H1 (cell line): ENCODE data around the gene METTL22. TPM values are rescaled to one million over a fixed set of nuclear protein-coding genes. Genes with fewer than 3 reads are reported as not detected.

Experiments
- CTCF ChIA-PET: fragments of 300-600 bp; sonication (Branson Sonifier 250); formaldehyde crosslinking; loops from one replicate; lab custom pipeline; 2021; ENCODE audit not compliant: partially characterized antibody; lab: Charles Lee
- POLR2A ChIA-PET: fragments of 300-600 bp; sonication (Branson Sonifier 250); formaldehyde crosslinking; loops from one replicate; lab custom pipeline; 2021; ENCODE audit warnings: inconsistent platforms; ENCODE audit not compliant: partially characterized antibody; lab: Charles Lee
- DNase-seq, 2 experiments: peaks; one replicate each; pipeline versions ENCODE4 v3.0.0 to v3.0.0-alpha.2; 2010 to 2022; ENCODE audit warnings: low spot score in 2 of 2, low read depth in 1 of 2, mixed read lengths in 1 of 2
- FAIRE-seq: peaks from 2 replicates; lab custom pipeline; 2011; peaks lifted over from hg19 to GRCh38; lab: Jason Lieb, UNC
- H2AFZ ChIP-seq: 2 replicates; pipeline ENCODE4 v1.8.1; 2012; ENCODE audit warnings: low read length, inconsistent platforms
- H2AK5ac ChIP-seq: 2 replicates; pipeline ENCODE4 v1.6.1; 2013; ENCODE audit warnings: low read depth, low read length
- H2BK120ac ChIP-seq: replicated peaks from 2 replicates; pipeline ENCODE3; 2013; ENCODE audit warnings: low read depth, low read length, inconsistent platforms
- H2BK12ac ChIP-seq: 2 replicates; pipeline ENCODE4 v1.6.1; 2013; ENCODE audit warnings: low read depth, low read length
- H2BK15ac ChIP-seq: 2 replicates; pipeline ENCODE4 v1.6.1; 2013; ENCODE audit warnings: low read length
- H2BK20ac ChIP-seq: 2 replicates; pipeline ENCODE4 v1.6.1; 2013; ENCODE audit warnings: low read length
- H2BK5ac ChIP-seq: 2 replicates; pipeline ENCODE4 v1.6.1; 2013; ENCODE audit warnings: low read depth, low read length
- H3K14ac ChIP-seq: 2 replicates; pipeline ENCODE4 v1.6.1; 2013; ENCODE audit warnings: inconsistent platforms; ENCODE audit not compliant: insufficient read length
- H3K18ac ChIP-seq: 2 replicates; pipeline ENCODE4 v1.6.1; 2013; ENCODE audit warnings: low read length; ENCODE audit errors: extremely low read depth
- H3K23ac ChIP-seq: 2 replicates; pipeline ENCODE4 v1.6.1; 2013; ENCODE audit warnings: inconsistent platforms; ENCODE audit not compliant: insufficient read length
- H3K23me2 ChIP-seq: 2 replicates; pipeline ENCODE4 v1.6.1; 2013; ENCODE audit warnings: low read depth, low read length
- H3K27ac ChIP-seq: 2 replicates; pipeline ENCODE4 v1.6.1; 2011; ENCODE audit warnings: low read depth, low read length, inconsistent platforms
- H3K27me3 ChIP-seq, 4 experiments: replicated peaks in 1 of 4; 1 replicate in 1 of 4; 2 replicates in 3 of 4; pipeline versions ENCODE4 v1.6.1 to v1.8.1; 2011 to 2013; ENCODE audit warnings: low read length in 3 of 4, mild to moderate bottlenecking in 3 of 4, inconsistent platforms in 2 of 4, mixed read lengths in 2 of 4, moderate library complexity in 1 of 4; ENCODE audit not compliant: control insufficient read depth in 3 of 4, insufficient read depth in 3 of 4; ENCODE audit errors: extremely low read depth in 1 of 4
- H3K36me3 ChIP-seq, 4 experiments: 2 replicates each; pipeline versions ENCODE4 v1.6.1 to v1.8.1; 2011 to 2013; ENCODE audit warnings: mild to moderate bottlenecking in 4 of 4, low read length in 3 of 4, moderate library complexity in 2 of 4, control low read depth in 1 of 4, inconsistent platforms in 1 of 4; ENCODE audit not compliant: insufficient read depth in 4 of 4, control insufficient read depth in 2 of 4
- H3K4ac ChIP-seq: replicated peaks from 2 replicates; pipeline ENCODE3; 2013; ENCODE audit warnings: low read length, low read depth, mixed read lengths, inconsistent platforms; ENCODE audit not compliant: insufficient read length
- H3K4me1 ChIP-seq, 4 experiments: replicated peaks in 1 of 4; 1 replicate in 1 of 4; 2 replicates in 3 of 4; pipeline versions ENCODE4 v1.6.1 to v1.8.1; 2011 to 2013; ENCODE audit warnings: low read length in 3 of 4, inconsistent platforms in 2 of 4, mixed read lengths in 1 of 4; ENCODE audit not compliant: insufficient read depth in 4 of 4, control insufficient read depth in 3 of 4
- H3K4me2 ChIP-seq, 2 experiments: 2 replicates each; pipeline versions ENCODE4 v1.6.1 to v1.8.1; 2011 to 2013; ENCODE audit warnings: low read depth in 2 of 2, low read length in 2 of 2, control low read depth in 1 of 2, inconsistent platforms in 1 of 2, mild to moderate bottlenecking in 1 of 2; ENCODE audit not compliant: insufficient read depth in 1 of 2
- H3K4me3 ChIP-seq, 4 experiments: fragments of 200-600, 300-600 bp in 1 of 4; sonication (generic), shearing (Covaris generic), sonication (Bioruptor Twin) in 1 of 4; 2 replicates each; pipeline versions ENCODE4 v1.5.1 to v1.8.1; 2011 to 2016; ENCODE audit warnings: low read length in 4 of 4, low read depth in 3 of 4, control low read depth in 2 of 4, inconsistent platforms in 2 of 4, mild to moderate bottlenecking in 2 of 4, mixed read lengths in 1 of 4, moderate library complexity in 1 of 4; ENCODE audit not compliant: insufficient read depth in 2 of 4; ENCODE audit errors: extremely low read depth in 1 of 4
- H3K56ac ChIP-seq: replicated peaks from 2 replicates; pipeline ENCODE3; 2013; ENCODE audit warnings: low read depth, mild to moderate bottlenecking, mixed read lengths, low read length, inconsistent platforms; ENCODE audit not compliant: insufficient read length
- H3K79me1 ChIP-seq: 2 replicates; pipeline ENCODE4 v1.6.1; 2013; ENCODE audit warnings: low read depth, low read length, control low read depth
- H3K79me2 ChIP-seq, 2 experiments: 2 replicates each; pipeline versions ENCODE4 v1.6.1 to v1.8.1; 2012 to 2013; ENCODE audit warnings: low read length in 2 of 2, mild to moderate bottlenecking in 2 of 2, inconsistent platforms in 1 of 2; ENCODE audit not compliant: insufficient read depth in 2 of 2, control insufficient read depth in 1 of 2
- H3K9ac ChIP-seq, 4 experiments: replicated peaks in 1 of 4; 1 replicate in 1 of 4; 2 replicates in 3 of 4; pipeline versions ENCODE4 v1.6.1 to v1.8.1; 2011 to 2013; ENCODE audit warnings: low read depth in 3 of 4, low read length in 3 of 4, control low read depth in 2 of 4, mild to moderate bottlenecking in 2 of 4, moderate library complexity in 2 of 4, inconsistent platforms in 1 of 4; ENCODE audit errors: extremely low read depth in 1 of 4
- H3K9me3 ChIP-seq, 2 experiments: 2 replicates each; pipeline versions ENCODE4 v1.6.1 to v1.8.1; 2012 to 2013; ENCODE audit warnings: mild to moderate bottlenecking in 2 of 2, moderate library complexity in 2 of 2, control low read depth in 1 of 2, inconsistent platforms in 1 of 2, low read depth in 1 of 2, low read length in 1 of 2, mixed read lengths in 1 of 2; ENCODE audit not compliant: insufficient read depth in 2 of 2
- H4K20me1 ChIP-seq, 2 experiments: replicated peaks in 1 of 2; 2 replicates each; pipeline versions ENCODE3 to v1.8.1; 2011 to 2013; ENCODE audit warnings: inconsistent platforms in 2 of 2, low read length in 2 of 2, mild to moderate bottlenecking in 1 of 2; ENCODE audit not compliant: insufficient read depth in 2 of 2, control insufficient read depth in 1 of 2
- H4K5ac ChIP-seq: 2 replicates; pipeline ENCODE4 v1.6.1; 2013; ENCODE audit warnings: low read length, low read depth, mixed read lengths, inconsistent platforms; ENCODE audit not compliant: insufficient read length
- H4K8ac ChIP-seq: 2 replicates; pipeline ENCODE4 v1.8.0; 2013; ENCODE audit warnings: mild to moderate bottlenecking, moderate library complexity, low read length, inconsistent platforms; ENCODE audit not compliant: insufficient read depth; ENCODE audit errors: extremely low read depth
- H4K91ac ChIP-seq: replicated peaks from 2 replicates; pipeline ENCODE3; 2013; ENCODE audit warnings: low read length, mixed read lengths, inconsistent platforms; ENCODE audit not compliant: insufficient read length
- BACH1 ChIP-seq: IDR thresholded peaks from 2 replicates; pipeline ENCODE4 v1.6.1; 2012; ENCODE audit warnings: low read length, improper control_type of control experiment
- BCL11A ChIP-seq, 2 experiments: IDR thresholded peaks; one replicate each; pipeline ENCODE4 v1.6.1; 2011; ENCODE audit warnings: low read depth in 2 of 2, low read length in 2 of 2, mild to moderate bottlenecking in 2 of 2
- CEBPB ChIP-seq: IDR thresholded peaks from 2 replicates; pipeline ENCODE4 v1.6.1; 2012; ENCODE audit warnings: low read depth, low read length
- CREB1 ChIP-seq: IDR thresholded peaks from 2 replicates; pipeline ENCODE4 v1.6.1; 2012; ENCODE audit warnings: inconsistent platforms
- EGR1 ChIP-seq: IDR thresholded peaks from 2 replicates; pipeline ENCODE4 v1.6.1; 2011; ENCODE audit warnings: low read depth, low read length, borderline replicate concordance
- GTF2F1 ChIP-seq: IDR thresholded peaks from 2 replicates; pipeline ENCODE4 v1.6.1; 2012; ENCODE audit warnings: low read depth, low read length, improper control_type of control experiment, borderline replicate concordance
- JUND ChIP-seq: IDR thresholded peaks from 2 replicates; pipeline ENCODE4 v1.6.1; 2011; ENCODE audit warnings: mild to moderate bottlenecking, improper control_type of control experiment, low read length
- KDM1A ChIP-seq: fragments of 200-600, 300-600 bp; sonication (generic); IDR thresholded peaks from 2 replicates; pipeline ENCODE4 v1.7.1; 2016; ENCODE audit warnings: mild to moderate bottlenecking, low read length, borderline replicate concordance
- POLR2AphosphoS5 ChIP-seq: IDR thresholded peaks from 2 replicates; pipeline ENCODE4 v1.6.1; 2011; ENCODE audit warnings: low read depth, low read length
- RBBP5 ChIP-seq: IDR thresholded peaks from 2 replicates; pipeline ENCODE4 v1.7.1; 2012; ENCODE audit warnings: low read depth, mild to moderate bottlenecking, inconsistent platforms, low read length, moderate library complexity, borderline replicate concordance
- RXRA ChIP-seq: IDR thresholded peaks from 2 replicates; pipeline ENCODE4 v1.6.1; 2011; ENCODE audit warnings: low read depth, mild to moderate bottlenecking, low read length, moderate library complexity; ENCODE audit not compliant: insufficient read depth
- SP4 ChIP-seq: IDR thresholded peaks from 2 replicates; pipeline ENCODE4 v1.6.1; 2012; ENCODE audit warnings: low read length, inconsistent platforms
- SUZ12 ChIP-seq: fragments of 200-600 bp; sonication (generic); IDR thresholded peaks from 2 replicates; pipeline ENCODE4 v1.6.1; 2012; ENCODE audit warnings: mild to moderate bottlenecking, inconsistent platforms, low read length, moderate library complexity, mixed read lengths
- TAF1 ChIP-seq: IDR thresholded peaks from 2 replicates; pipeline ENCODE4 v1.6.1; 2011; ENCODE audit warnings: mild to moderate bottlenecking, low read depth, low read length
- WGBS, 2 experiments: shearing (Covaris generic) in 1 of 2; methylation state at CpG; one replicate each; pipeline versions ENCODE4 v1.1.6 to v1.1.7; 2013 to 2015; ENCODE audit warnings: low lambda C conversion rate in 2 of 2, mixed read lengths in 2 of 2, inconsistent platforms in 1 of 2, low coverage in 1 of 2, missing lambda C conversion rate in 1 of 2; ENCODE audit not compliant: insufficient replicate concordance in 2 of 2, insufficient coverage in 1 of 2, insufficient read length in 1 of 2; ENCODE audit errors: extremely low coverage in 1 of 2, missing lambda C conversion rate in 1 of 2; 5-methylcytosine and 5-hydroxymethylcytosine counted together
- polyA plus RNA-seq, 7 experiments: library from polyadenylated mRNA; depleted of rRNA in 3 of 7; stranded (reverse) in 5 of 7; unstranded in 2 of 7; fragments of >200 nt in 5 of 7; fragments of 200-250 nt in 2 of 7; gene quantifications; 1 replicate in 5 of 7; 2 replicates in 1 of 7; 4 replicates in 1 of 7; pipeline versions ENCODE4 v1.2.1 to v1.2.3, GENCODE V29; 2011 to 2013; ENCODE audit warnings: missing spikeins in 2 of 7, mixed read lengths in 2 of 7
- total RNA-seq: library from RNA; stranded (reverse); fragmentation: NEBNext Ultra II Directional; extraction: Animal tissue kit (Norgen Biotek cat#: 25700); gene quantifications from 2 replicates; pipeline ENCODE4 v1.2.1, GENCODE V29; 2021

METTL22 gene
- total and polyA plus RNA-seq, 2 of the 8 experiments (the other 6 are each of a cell fraction or from before 2014, with no cell fraction given), result 56.7 to 85.2 TPM

DNA sequence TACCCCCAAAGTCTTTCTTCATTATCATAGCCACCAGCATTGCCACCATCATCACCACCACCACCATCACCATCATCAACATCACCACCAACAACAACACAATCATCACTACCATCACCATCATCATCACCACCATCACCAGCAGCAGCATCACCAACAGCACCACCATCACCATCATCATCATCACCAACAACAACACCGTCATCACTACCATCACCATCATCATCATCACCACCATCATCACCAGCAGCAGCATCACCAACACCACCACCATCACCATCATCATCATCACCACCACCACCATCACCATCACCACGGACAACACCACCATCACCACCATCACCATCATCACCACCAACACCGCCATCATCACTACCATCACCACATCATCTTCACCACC lies 30.7 kb upstream of the METTL22 start:
- Histone ChIP-seq H3K9ac (peak overlapping the region in 1 of 4 experiments; percentile 18; a peak in 1 of 7 replicates), H3K79me2 (no peaks in the 10 kb centered on the region), H3K27ac (no peak overlapping the region), H3K23me2 (peaks cover 25% of the 10 kb centered on the region)
- POLR2A ChIA-PET, result interaction anchor here (1.2 kb wide), 1 partner anchor 31 kb away, joined by 4 read pairs; no protein-coding TSS in a partner anchor
- TF ChIP-seq SP4 (no peak), EGR1 (no peak), BCL11A (IDR thresholded peaks at IDR 0.05; ENCODE audit: low read depth in 2 of 2, low read length in 2 of 2) (no peak), BACH1 (no peak), RBBP5 (no peak), GTF2F1 (no peak), POLR2AphosphoS5 (no peak), CREB1 (no peak), SUZ12 (no peak), JUND (no peak), CEBPB (no peak), TAF1 (no peak), RXRA (no peak), KDM1A (no peak)
- TF ChIP-seq, all 59 proteins: peak for 0
- no peak overlapping the region for H3K14ac ChIP-seq
- H2AK5ac ChIP-seq, result peak overlapping the region; percentile 98
- H2BK12ac ChIP-seq, result peak overlapping the region; percentile 87; the same call in 1 of the 2 replicates
- H3K27me3 ChIP-seq, result peaks cover 10 to 33% (median 21%) of the 10 kb centered on the region in 4 experiments
- no peak overlapping the region for H3K4ac ChIP-seq
- FAIRE-seq (no peak), DNase-seq (no peak)
- no peak overlapping the region for H3K18ac ChIP-seq
- no peaks in the 10 kb centered on the region for H3K79me1 ChIP-seq
- no peak overlapping the region for H2BK5ac ChIP-seq
- H2AFZ ChIP-seq, result no peak overlapping the region
- peaks cover 0 to 7% of the 10 kb centered on the region in 2 experiments for H4K20me1 ChIP-seq
- peak overlapping the region; percentile 94 for H3K56ac ChIP-seq
- no peak overlapping the region for H4K91ac ChIP-seq
- CTCF ChIA-PET, result interaction anchor here (2.6 to 12.4 kb wide), 2 partner anchors 20 to 46 kb away, joined by 18 to 162 read pairs; no protein-coding TSS in a partner anchor
- no peak overlapping the region for H3K23ac ChIP-seq
- peaks cover 0 to 4% of the 10 kb centered on the region in 2 experiments; a peak in 1 of 4 replicates for H3K9me3 ChIP-seq
- H2BK120ac ChIP-seq, result no peak overlapping the region
- H3K36me3 ChIP-seq, result no peaks in the 10 kb centered on the region
- peak overlapping the region; percentile 89 for H2BK15ac ChIP-seq
- H3K4me2 ChIP-seq, result peak overlapping the region; percentile 89 to 100; a peak in 2 of 4 replicates
- 0 out of 2 replicates have a peak overlapping the region, but pooled peaks have one; percentile 15 for H2BK20ac ChIP-seq
- H3K4me1 ChIP-seq, result peaks cover 0 to 12% (median 5%) of the 10 kb centered on the region in 4 experiments; a peak in 3 of 7 replicates
- 87% methylated on average over 3 of the region's 3 CpGs; no CpG with 5 or more reads in 1 of the 2 experiments for WGBS, 2 experiments
- H4K8ac ChIP-seq, result no peak overlapping the region; the same call in 1 of the 2 replicates
- no peak overlapping the region for H4K5ac ChIP-seq
- H3K4me3 ChIP-seq, result peak overlapping the region in 1 of 4 experiments; percentile 69; a peak in 1 of 8 replicates
